ENCODE data around the gene NDRG4. TPM values are rescaled to one million over a fixed set of nuclear protein-coding genes. Genes with fewer than 3 reads are reported as not detected.

NDRG4 gene
- total RNA-seq, 2 donors from 2014 or later: 2.2 to 11.0 TPM

- Histone ChIP-seq H3K36me3 (no peaks in the 10 kb centered on the region), H3K4me1 (ENCODE audit: control insufficient read depth in 1 of 2, low read depth in 2 of 2) (no peaks in the 10 kb centered on the region), H3K9me3 (no peaks in the 10 kb centered on the region), H3K27me3 (replicated peaks; ENCODE audit: insufficient read depth) (no peaks in the 10 kb centered on the region), H3K27ac (no peak overlapping the region), H3K4me3 (no peak overlapping the region)
- DNase-seq (ENCODE audit: low spot score): no peak
- no peak for TF ChIP-seq CTCF (IDR thresholded peaks at IDR 0.05)
- ATAC-seq (ENCODE audit: insufficient number of reproducible peaks, low FRiP score, low read depth): no peak
Observed at GRCh38 chr16:58507963-58508670, 8.2 kb downstream of the NDRG4 start.

GRCh38 chr16:58508671-58509251 lies 8.8 kb downstream of the NDRG4 start:
- no peak for DNase-seq (ENCODE audit: low spot score)
- H3K27me3 ChIP-seq (replicated peaks; ENCODE audit: insufficient read depth): no peaks in the 10 kb centered on the region
- H3K4me1 ChIP-seq (ENCODE audit: control insufficient read depth in 1 of 2, low read depth in 2 of 2): no peaks in the 10 kb centered on the region
- no peaks in the 10 kb centered on the region for H3K9me3 ChIP-seq
- H3K4me3 ChIP-seq: no peak overlapping the region
- H3K36me3 ChIP-seq: no peaks in the 10 kb centered on the region
- no peak overlapping the region for H3K27ac ChIP-seq
- TF ChIP-seq CTCF (IDR thresholded peaks at IDR 0.05): no peak
- no peak for ATAC-seq (ENCODE audit: insufficient number of reproducible peaks, low FRiP score, low read depth)

GRCh38 chr16:58509256-58510096 lies 9.5 kb downstream of the NDRG4 start:
- Histone ChIP-seq H3K9me3 (no peaks in the 10 kb centered on the region), H3K4me3 (no peak overlapping the region), H3K36me3 (no peaks in the 10 kb centered on the region), H3K4me1 (ENCODE audit: control insufficient read depth in 1 of 2, low read depth in 2 of 2) (peaks cover 0 to 2% of the 10 kb centered on the region in 2 donors), H3K27me3 (replicated peaks; ENCODE audit: insufficient read depth) (no peaks in the 10 kb centered on the region), H3K27ac (no peak overlapping the region)
- DNase-seq (ENCODE audit: low spot score) (no peak), ATAC-seq (ENCODE audit: insufficient number of reproducible peaks, low FRiP score, low read depth) (no peak)
- TF ChIP-seq CTCF (IDR thresholded peaks at IDR 0.05): no peak

- Histone ChIP-seq H3K4me1 (ENCODE audit: control insufficient read depth in 1 of 2, low read depth in 2 of 2) (peaks cover 0 to 6% of the 10 kb centered on the region in 2 donors), H3K27ac (no peak overlapping the region), H3K4me3 (no peak overlapping the region), H3K27me3 (replicated peaks; ENCODE audit: insufficient read depth) (no peaks in the 10 kb centered on the region), H3K36me3 (no peaks in the 10 kb centered on the region), H3K9me3 (no peaks in the 10 kb centered on the region)
- ATAC-seq (ENCODE audit: insufficient number of reproducible peaks, low FRiP score, low read depth) (no peak), DNase-seq (ENCODE audit: low spot score) (no peak)
- TF ChIP-seq CTCF (IDR thresholded peaks at IDR 0.05): no peak
Observed at GRCh38 chr16:58510097-58510775, 10.3 kb downstream of the NDRG4 start.

Data from thoracic aorta (tissue), 2 donors.